ENCODE data around the gene MMP7. TPM values are rescaled to one million over a fixed set of nuclear protein-coding genes. Genes with fewer than 3 reads are reported as not detected.

Gene MMP7
- total and polyA plus RNA-seq, 8 donors: 0.37 to 45.1 (median 2.0) TPM; not detected in 3

DNA sequence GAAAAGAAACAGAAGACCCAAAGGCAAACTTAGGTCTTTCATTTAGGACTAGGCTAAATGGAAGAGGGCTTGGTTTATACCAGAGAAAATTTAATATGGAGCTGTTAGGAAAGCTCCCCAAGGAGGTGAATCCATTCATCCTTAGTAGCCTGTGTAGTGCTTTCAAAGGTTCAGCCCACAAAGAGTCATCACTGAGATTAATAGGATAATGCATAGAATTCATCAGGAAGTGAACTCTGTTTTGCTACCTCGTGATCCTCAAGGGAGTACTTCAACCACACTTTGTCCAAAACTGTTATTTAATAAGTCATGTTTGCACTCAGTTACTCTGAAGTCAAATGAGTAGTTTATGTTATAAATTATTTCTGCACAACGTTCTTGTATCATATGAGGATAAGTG, 43.3 kb upstream of the MMP7 start:
- TF ChIP-seq EP300 (IDR thresholded peaks at IDR 0.05) (no peak), POLR2A (IDR thresholded peaks at IDR 0.05) (no peak), POLR2AphosphoS5 (IDR thresholded peaks at IDR 0.05) (no peak)
- TF ChIP-seq, protein P1, sequence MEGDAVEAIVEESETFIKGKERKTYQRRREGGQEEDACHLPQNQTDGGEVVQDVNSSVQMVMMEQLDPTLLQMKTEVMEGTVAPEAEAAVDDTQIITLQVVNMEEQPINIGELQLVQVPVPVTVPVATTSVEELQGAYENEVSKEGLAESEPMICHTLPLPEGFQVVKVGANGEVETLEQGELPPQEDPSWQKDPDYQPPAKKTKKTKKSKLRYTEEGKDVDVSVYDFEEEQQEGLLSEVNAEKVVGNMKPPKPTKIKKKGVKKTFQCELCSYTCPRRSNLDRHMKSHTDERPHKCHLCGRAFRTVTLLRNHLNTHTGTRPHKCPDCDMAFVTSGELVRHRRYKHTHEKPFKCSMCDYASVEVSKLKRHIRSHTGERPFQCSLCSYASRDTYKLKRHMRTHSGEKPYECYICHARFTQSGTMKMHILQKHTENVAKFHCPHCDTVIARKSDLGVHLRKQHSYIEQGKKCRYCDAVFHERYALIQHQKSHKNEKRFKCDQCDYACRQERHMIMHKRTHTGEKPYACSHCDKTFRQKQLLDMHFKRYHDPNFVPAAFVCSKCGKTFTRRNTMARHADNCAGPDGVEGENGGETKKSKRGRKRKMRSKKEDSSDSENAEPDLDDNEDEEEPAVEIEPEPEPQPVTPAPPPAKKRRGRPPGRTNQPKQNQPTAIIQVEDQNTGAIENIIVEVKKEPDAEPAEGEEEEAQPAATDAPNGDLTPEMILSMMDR (IDR thresholded peaks at IDR 0.05): no peak
- no peaks in the 10 kb centered on the region for H3K4me1 ChIP-seq
- no peak for DNase-seq
- H3K27me3 ChIP-seq: no peaks in the 10 kb centered on the region
- no peak overlapping the region for H3K27ac ChIP-seq
- H3K9me3 ChIP-seq: no peaks in the 10 kb centered on the region
- intact Hi-C loops (cut with DNase I; ENCODE audit: low total_unique reads): no loop called here
- H3K4me3 ChIP-seq: no peak overlapping the region
- 19 to 70% (median 55%) methylated on average over 2 of the region's 2 CpGs for WGBS, 5 donors
- H3K36me3 ChIP-seq: no peaks in the 10 kb centered on the region

DNA sequence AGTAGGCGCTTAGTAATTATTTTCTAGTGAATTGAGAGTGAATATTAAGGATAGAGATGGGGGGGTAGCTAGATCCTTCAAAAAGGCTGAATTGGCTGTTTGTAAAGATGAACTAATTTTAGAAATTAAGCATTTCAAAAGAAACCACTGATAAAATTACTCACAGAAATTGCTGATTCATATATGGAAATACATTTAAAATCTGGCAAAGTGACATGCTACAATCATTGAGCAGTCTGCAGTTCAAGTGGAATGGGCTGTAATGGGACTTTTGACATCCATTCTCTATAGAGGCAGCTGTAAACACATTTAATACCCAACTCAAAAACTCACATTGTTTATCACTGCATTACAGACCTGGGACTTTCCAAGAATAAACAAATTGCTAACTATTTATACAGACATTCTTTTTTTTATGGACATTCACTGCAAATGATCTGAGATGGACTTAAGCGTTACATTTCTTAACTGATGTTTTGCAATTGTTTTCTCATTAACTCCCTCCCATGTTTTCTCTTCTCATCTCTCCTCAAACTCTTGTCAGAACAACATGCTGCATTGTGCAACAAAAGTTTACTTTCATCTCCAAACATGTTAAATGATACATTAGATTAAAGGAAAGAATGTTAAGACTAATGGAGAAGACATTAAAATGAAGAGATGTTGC, 42.1 kb upstream of the MMP7 start:
- intact Hi-C loops (cut with DNase I; ENCODE audit: low total_unique reads): no loop called here
- no peak overlapping the region for H3K27ac ChIP-seq
- H3K4me3 ChIP-seq: no peak overlapping the region
- 78 to 84% (median 83%) methylated on average over 2 of the region's 2 CpGs for WGBS, 5 donors
- H3K9me3 ChIP-seq: peaks cover 0 to 10% (median 0%) of the 10 kb centered on the region in 4 donors
- no peaks in the 10 kb centered on the region for H3K4me1 ChIP-seq
- TF ChIP-seq, protein P1 (IDR thresholded peaks at IDR 0.05): no peak
- TF ChIP-seq EP300 (IDR thresholded peaks at IDR 0.05): no peak
- H3K27me3 ChIP-seq: no peaks in the 10 kb centered on the region
- no peaks in the 10 kb centered on the region for H3K36me3 ChIP-seq
- DNase-seq: no peak

DNA sequence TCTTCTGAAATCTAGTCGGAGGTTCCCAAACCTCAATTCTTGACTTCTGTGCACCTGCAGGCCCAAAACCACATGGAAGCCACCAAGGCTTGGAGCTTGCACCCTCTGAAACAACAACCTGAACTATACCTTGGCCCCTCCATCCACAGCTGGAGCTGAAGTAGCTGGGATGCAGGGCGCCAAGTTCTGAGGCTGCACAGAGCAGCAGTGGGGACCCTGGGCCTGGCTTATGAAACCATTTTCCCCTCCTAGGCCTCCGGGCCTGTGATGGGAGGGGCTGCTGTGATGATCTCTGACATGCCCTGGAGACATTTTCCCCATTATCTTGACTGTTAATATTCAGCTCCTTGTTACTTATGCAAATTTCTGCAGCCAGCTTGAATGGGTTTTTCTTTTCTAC, 38.3 kb upstream of the MMP7 start:
- WGBS, 5 donors: 62 to 97% (median 79%) methylated on average over 3 of the region's 3 CpGs

DNA sequence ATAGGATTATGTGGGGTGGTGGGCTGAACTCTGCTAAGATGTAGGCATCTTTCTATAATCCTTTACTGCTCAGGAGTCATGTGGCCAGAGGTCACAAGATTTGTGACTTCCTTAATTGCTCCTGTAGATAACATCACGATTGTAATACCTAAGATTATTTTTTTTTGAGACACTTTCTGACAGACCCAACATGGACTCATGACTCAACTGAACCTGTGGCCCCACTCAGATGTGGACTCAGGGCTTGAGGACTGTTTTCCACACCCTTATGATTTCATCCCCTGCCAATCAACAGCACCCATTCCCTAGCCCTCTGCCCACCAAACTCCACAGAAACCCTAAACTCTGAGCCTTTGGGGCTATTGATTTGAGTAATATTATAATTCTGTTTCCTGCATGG, 35.6 kb upstream of the MMP7 start:
- TF ChIP-seq POLR2A (IDR thresholded peaks at IDR 0.05) (no peak), EP300 (IDR thresholded peaks at IDR 0.05) (no peak)
- TF ChIP-seq, protein P1 (IDR thresholded peaks at IDR 0.05): no peak
- 21 to 46% (median 35%) methylated on average over 1 of the region's 1 CpG for WGBS, 5 donors
- intact Hi-C loops (cut with DNase I; ENCODE audit: low total_unique reads): no loop called here
- Histone ChIP-seq H3K9me3 (peaks cover 0 to 11% (median 5%) of the 10 kb centered on the region in 4 donors), H3K36me3 (no peaks in the 10 kb centered on the region), H3K4me1 (peaks cover 0 to 7% (median 5%) of the 10 kb centered on the region in 4 donors), H3K27me3 (no peaks in the 10 kb centered on the region), H3K4me3 (no peak overlapping the region), H3K27ac (no peak overlapping the region)
- DNase-seq: no peak

More for the DNA sequence above, 38.3 kb upstream of the MMP7 start:
- no peak for TF ChIP-seq POLR2A (IDR thresholded peaks at IDR 0.05)
- TF ChIP-seq, protein P1 (IDR thresholded peaks at IDR 0.05): no peak
- no peak for TF ChIP-seq EP300 (IDR thresholded peaks at IDR 0.05)
- no peak for TF ChIP-seq POLR2AphosphoS5 (IDR thresholded peaks at IDR 0.05)
- Histone ChIP-seq H3K36me3 (no peaks in the 10 kb centered on the region), H3K9me3 (peaks cover 0 to 11% (median 5%) of the 10 kb centered on the region in 4 donors), H3K27me3 (no peaks in the 10 kb centered on the region), H3K4me3 (no peak overlapping the region), H3K4me1 (no peaks in the 10 kb centered on the region), H3K27ac (no peak overlapping the region)
- DNase-seq: no peak
- intact Hi-C loops (cut with DNase I; ENCODE audit: low total_unique reads): no loop called here
